ENCODE data around the gene EFNB2.

The EFNB2 gene

GRCh38 chr13:106535552-106536243, at the start of gene EFNB2:
EFNB2 (minus strand) TSS chr13:106535662; CDS start chr13:106534964, 698 bp downstream.
- DNase-seq (ENCODE audit: low spot score), result peak; percentile 93

GRCh38 chr13:106581225-106581624, 45.8 kb upstream of the EFNB2 start:
- DNase-seq (ENCODE audit: low spot score), result no peak

GRCh38 chr13:106575896-106576295, 40.4 kb upstream of the EFNB2 start:
- no peak for DNase-seq (ENCODE audit: low spot score)

GRCh38 chr13:106573868-106574267, 38.4 kb upstream of the EFNB2 start:
- DNase-seq (ENCODE audit: low spot score), result no peak

- peak; percentile 13 for DNase-seq (ENCODE audit: low spot score)
Observed at GRCh38 chr13:106573284-106573846, 37.9 kb upstream of the EFNB2 start.

GRCh38 chr13:106570299-106570852, 34.9 kb upstream of the EFNB2 start:
- peak; percentile 21 for DNase-seq (ENCODE audit: low spot score)

- DNase-seq (ENCODE audit: low spot score), result no peak
Observed at GRCh38 chr13:106569233-106570095, 34.0 kb upstream of the EFNB2 start.

- DNase-seq (ENCODE audit: low spot score), result peak; percentile 7
Observed at GRCh38 chr13:106568299-106569003, 33.0 kb upstream of the EFNB2 start.

- DNase-seq (ENCODE audit: low spot score), result peak; percentile 93
Observed at GRCh38 chr13:106567474-106568298, 32.2 kb upstream of the EFNB2 start, which contains the start of gene ARGLU1. ARGLU1 (minus strand) TSS chr13:106568137; CDS start chr13:106567919, 218 bp downstream.

- DNase-seq (ENCODE audit: low spot score), result peak; percentile 66
Observed at GRCh38 chr13:106566641-106567473, 31.4 kb upstream of the EFNB2 start.

GRCh38 chr13:106565127-106565775, 29.8 kb upstream of the EFNB2 start:
- no peak for DNase-seq (ENCODE audit: low spot score)

GRCh38 chr13:106562301-106562700, 26.8 kb upstream of the EFNB2 start:
- no peak for DNase-seq (ENCODE audit: low spot score)

- DNase-seq (ENCODE audit: low spot score), result peak; percentile 18
Observed at GRCh38 chr13:106561551-106562170, 26.2 kb upstream of the EFNB2 start.

- no peak for DNase-seq (ENCODE audit: low spot score)
Observed at GRCh38 chr13:106560821-106561220, 25.4 kb upstream of the EFNB2 start.

- no peak for DNase-seq (ENCODE audit: low spot score)
Observed at GRCh38 chr13:106558527-106558926, 23.1 kb upstream of the EFNB2 start.

GRCh38 chr13:106555631-106556328, 20.3 kb upstream of the EFNB2 start:
- no peak for DNase-seq (ENCODE audit: low spot score)

GRCh38 chr13:106551751-106552150, 16.3 kb upstream of the EFNB2 start:
- no peak for DNase-seq (ENCODE audit: low spot score)

- DNase-seq (ENCODE audit: low spot score), result no peak
Observed at GRCh38 chr13:106551350-106551749, 15.9 kb upstream of the EFNB2 start.
